Spleen (tissue), 11 donors: ENCODE measurements around the gene NFIA. TPM values are rescaled to one million over a fixed set of nuclear protein-coding genes. Genes with fewer than 3 reads are reported as not detected.

Source experiments
- DNase-seq: peaks from one replicate; pipeline ENCODE4 v3.0.0-alpha.2; 2020
- H3K27ac ChIP-seq, 8 donors: fragments of 200-600 bp; sonication (generic) in 7 of 8; 1 replicate in 4 of 8; 2 replicates in 4 of 8; pipeline versions ENCODE4 v1.5.0 to v1.8.0; 2016 to 2021; ENCODE audit warnings: inconsistent platforms in 4 of 8, mild to moderate bottlenecking in 4 of 8, moderate library complexity in 1 of 8
- H3K27me3 ChIP-seq, 7 donors: fragments of 200-600 bp; sonication (generic) in 6 of 7; replicated peaks in 1 of 7; 1 replicate in 4 of 7; 2 replicates in 3 of 7; pipeline versions ENCODE4 v1.5.0 to v1.8.0; 2016 to 2021; ENCODE audit warnings: inconsistent platforms in 3 of 7, mild to moderate bottlenecking in 1 of 7
- H3K36me3 ChIP-seq, 6 donors: fragments of 200-600 bp; sonication (generic) in 5 of 6; 1 replicate in 4 of 6; 2 replicates in 2 of 6; pipeline versions ENCODE4 v1.5.0 to v1.8.0; 2016 to 2021; ENCODE audit warnings: inconsistent platforms in 2 of 6
- H3K4me1 ChIP-seq, 6 donors: fragments of 200-600 bp; sonication (generic) in 5 of 6; 1 replicate in 3 of 6; 2 replicates in 3 of 6; pipeline versions ENCODE4 v1.5.0 to v1.8.0; 2016 to 2021; ENCODE audit warnings: inconsistent platforms in 3 of 6
- H3K4me3 ChIP-seq, 8 donors: fragments of 200-600 bp; sonication (generic) in 7 of 8; 1 replicate in 4 of 8; 2 replicates in 4 of 8; pipeline versions ENCODE4 v1.5.0 to v1.8.0; 2016 to 2021; ENCODE audit warnings: inconsistent platforms in 4 of 8, mild to moderate bottlenecking in 4 of 8, moderate library complexity in 2 of 8
- H3K9me3 ChIP-seq, 8 donors: fragments of 200-600 bp; sonication (generic) in 7 of 8; 1 replicate in 4 of 8; 2 replicates in 4 of 8; pipeline versions ENCODE4 v1.5.0 to v1.8.0; 2016 to 2021; ENCODE audit warnings: inconsistent platforms in 4 of 8
- POLR2A ChIP-seq, 3 donors: fragments of 450-650 bp; IDR thresholded peaks; one replicate each; pipeline ENCODE4 v1.5.1; 2017; ENCODE audit warnings: antibody characterized with exemption in 3 of 3, mild to moderate bottlenecking in 1 of 3
- POLR2AphosphoS5 ChIP-seq, 3 donors: sonication (generic); formaldehyde crosslinking; IDR thresholded peaks; one replicate each; pipeline ENCODE4 v1.5.1; 2017; ENCODE audit warnings: antibody characterized with exemption in 3 of 3
- WGBS, 5 donors: extraction: QIAGEN DNeasy Blood & Tissue Kit in 3 of 5; methylation state at CpG; one replicate each; pipeline versions ENCODE4 v1.1.5 to v1.1.7; 2013 to 2018; 5-methylcytosine and 5-hydroxymethylcytosine counted together
- intact Hi-C: fragments of 100-400 bp; cut with DNase I; formaldehyde crosslinking; loops from one replicate; pipeline ENCODE4 v1.15.0; 2023; ENCODE audit warnings: low total_unique reads
- polyA plus RNA-seq, 3 donors: library from polyadenylated mRNA; stranded (reverse); fragments of 200-250 nt; gene quantifications; one replicate each; pipeline ENCODE4 v1.2.1, GENCODE V29; 2013
- total RNA-seq, 7 donors: library from RNA; depleted of rRNA in 3 of 7; stranded (reverse); fragments of >200 nt in 3 of 7; fragmentation: NEBNext Ultra II Directional in 4 of 7; extraction: Animal tissue kit (Norgen Biotek cat#: 25700) in 4 of 7; gene quantifications; one replicate each; pipeline versions ENCODE4 v1.1.0 to v1.2.1, GENCODE V29; 2016 to 2021
- TF ChIP-seq, protein P1 (sequence below), 11 experiments: fragments of 200-600 bp in 7 of 11; fragments of 450-650 bp in 4 of 11; sonication (generic) in 4 of 11; IDR thresholded peaks in 8 of 11; conservative IDR thresholded peaks in 3 of 11; 1 replicate in 7 of 11; 2 replicates in 4 of 11; pipeline versions ENCODE4 v1.4.0 to v1.8.0; 2016 to 2021; ENCODE audit warnings: antibody characterized with exemption in 11 of 11, inconsistent platforms in 4 of 11, mild to moderate bottlenecking in 1 of 11
- donor health status: healthy with polysubstance abuse.
- donor health status: DM: no; HTN: no; CAD: no; lungs with moderate emphysema.
- donor health status: DM: no; HTN: no; CAD: no.
- donor health status: Bipolar disorder and iron deficiency.
- donor health status: healthy.
- donor health status: DM: no; HTN: no; CAD: no.
- donor health status: DM: yes; HTN: yes; CAD: no.

Gene NFIA
- total and polyA plus RNA-seq, 10 donors: 3.1 to 76.8 (median 35.5) TPM

DNA sequence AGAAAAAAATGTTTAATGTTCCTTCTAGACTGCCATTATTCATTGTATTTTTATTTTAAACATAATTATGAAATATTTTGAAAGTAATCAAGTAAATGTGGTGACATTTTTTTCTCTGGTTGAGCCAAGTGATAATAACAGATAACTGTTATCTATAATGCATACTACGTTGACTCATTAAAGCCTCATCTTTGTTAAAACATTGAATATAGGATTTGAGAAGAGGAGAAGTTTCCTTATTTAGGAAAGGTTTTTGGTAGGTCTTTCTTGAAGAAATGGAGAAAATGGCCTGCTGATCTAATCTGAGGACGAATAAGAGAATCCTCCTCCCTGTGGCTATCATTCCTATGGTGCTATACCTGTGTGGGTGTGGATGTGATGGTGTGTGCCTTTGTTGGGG, 89.0 kb downstream of the NFIA start:
- H3K4me1 ChIP-seq: peaks cover 0 to 38% (median 12%) of the 10 kb centered on the region in 6 donors
- no peaks in the 10 kb centered on the region for H3K9me3 ChIP-seq
- H3K27ac ChIP-seq: no peak overlapping the region
- TF ChIP-seq, protein P1, sequence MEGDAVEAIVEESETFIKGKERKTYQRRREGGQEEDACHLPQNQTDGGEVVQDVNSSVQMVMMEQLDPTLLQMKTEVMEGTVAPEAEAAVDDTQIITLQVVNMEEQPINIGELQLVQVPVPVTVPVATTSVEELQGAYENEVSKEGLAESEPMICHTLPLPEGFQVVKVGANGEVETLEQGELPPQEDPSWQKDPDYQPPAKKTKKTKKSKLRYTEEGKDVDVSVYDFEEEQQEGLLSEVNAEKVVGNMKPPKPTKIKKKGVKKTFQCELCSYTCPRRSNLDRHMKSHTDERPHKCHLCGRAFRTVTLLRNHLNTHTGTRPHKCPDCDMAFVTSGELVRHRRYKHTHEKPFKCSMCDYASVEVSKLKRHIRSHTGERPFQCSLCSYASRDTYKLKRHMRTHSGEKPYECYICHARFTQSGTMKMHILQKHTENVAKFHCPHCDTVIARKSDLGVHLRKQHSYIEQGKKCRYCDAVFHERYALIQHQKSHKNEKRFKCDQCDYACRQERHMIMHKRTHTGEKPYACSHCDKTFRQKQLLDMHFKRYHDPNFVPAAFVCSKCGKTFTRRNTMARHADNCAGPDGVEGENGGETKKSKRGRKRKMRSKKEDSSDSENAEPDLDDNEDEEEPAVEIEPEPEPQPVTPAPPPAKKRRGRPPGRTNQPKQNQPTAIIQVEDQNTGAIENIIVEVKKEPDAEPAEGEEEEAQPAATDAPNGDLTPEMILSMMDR (IDR thresholded peaks at IDR 0.05 in 8 of 11, conservative IDR thresholded peaks at IDR 0.05 in 3 of 11): no peak
- no peak for TF ChIP-seq POLR2A (IDR thresholded peaks at IDR 0.05)
- TF ChIP-seq POLR2AphosphoS5 (IDR thresholded peaks at IDR 0.05): no peak
- intact Hi-C loops: no loop called here
- WGBS, 5 donors: 76 to 91% (median 82%) methylated on average over 2 of the region's 2 CpGs
- DNase-seq: no peak
- no peak overlapping the region for H3K4me3 ChIP-seq
- H3K27me3 ChIP-seq: no peaks in the 10 kb centered on the region
- H3K36me3 ChIP-seq: no peaks in the 10 kb centered on the region

DNA sequence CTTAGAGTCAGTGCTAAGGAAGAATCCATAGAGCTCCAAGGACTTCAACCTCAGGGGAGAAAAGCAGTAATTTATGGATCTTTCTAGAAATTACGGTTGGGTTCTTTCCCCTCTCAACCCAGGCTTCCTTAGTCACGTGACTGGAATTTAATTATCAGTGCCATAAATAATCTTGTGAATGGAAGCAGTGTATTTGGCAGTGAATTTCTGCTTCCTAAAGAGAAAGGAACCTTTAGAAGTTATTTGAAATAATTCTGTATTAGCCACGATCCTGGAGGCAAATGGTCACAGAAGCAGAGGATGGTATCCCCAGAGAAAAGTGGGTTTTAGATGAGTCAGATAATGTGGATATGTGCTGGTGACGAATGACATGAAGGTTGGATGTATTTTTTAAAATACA, 89.6 kb downstream of the NFIA start:
- DNase-seq: no peak
- TF ChIP-seq, protein P1 (IDR thresholded peaks at IDR 0.05 in 8 of 11, conservative IDR thresholded peaks at IDR 0.05 in 3 of 11): no peak
- TF ChIP-seq POLR2A (IDR thresholded peaks at IDR 0.05): no peak
- TF ChIP-seq POLR2AphosphoS5 (IDR thresholded peaks at IDR 0.05): no peak
- Histone ChIP-seq H3K9me3 (no peaks in the 10 kb centered on the region), H3K27ac (no peak overlapping the region), H3K4me3 (no peak overlapping the region), H3K27me3 (no peaks in the 10 kb centered on the region), H3K36me3 (no peaks in the 10 kb centered on the region), H3K4me1 (peaks cover 0 to 38% (median 12%) of the 10 kb centered on the region in 6 donors)
- 49 to 75% (median 64%) methylated on average over 4 of the region's 4 CpGs for WGBS, 5 donors
- intact Hi-C loops: no loop called here

DNA sequence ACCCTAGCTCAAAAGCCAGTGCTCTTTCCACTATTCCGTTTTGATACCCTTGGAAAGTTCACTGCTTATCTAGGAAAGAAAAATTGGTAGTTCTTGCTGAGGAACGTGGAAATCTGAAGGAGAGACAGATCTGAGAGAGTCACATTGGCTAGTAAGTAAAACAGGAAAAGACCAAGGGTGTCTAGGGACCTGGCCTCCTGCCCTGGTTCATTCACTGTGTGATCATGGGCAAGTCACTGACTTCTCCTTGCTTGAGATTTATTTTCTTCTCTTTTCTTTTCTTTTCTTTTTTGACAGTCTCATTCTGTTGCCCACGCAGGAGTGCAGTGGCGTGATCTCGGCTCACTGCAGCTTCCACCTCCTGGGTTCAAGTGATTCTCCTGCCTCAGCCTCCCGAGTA, 90.8 kb downstream of the NFIA start:
- 75 to 89% (median 79%) methylated on average over 6 of the region's 6 CpGs for WGBS, 5 donors
- no peaks in the 10 kb centered on the region for H3K27me3 ChIP-seq
- no peak for DNase-seq
- peaks cover 0 to 38% (median 12%) of the 10 kb centered on the region in 6 donors for H3K4me1 ChIP-seq
- TF ChIP-seq, protein P1 (IDR thresholded peaks at IDR 0.05 in 8 of 11, conservative IDR thresholded peaks at IDR 0.05 in 3 of 11): no peak
- no peak for TF ChIP-seq POLR2AphosphoS5 (IDR thresholded peaks at IDR 0.05)
- no peak for TF ChIP-seq POLR2A (IDR thresholded peaks at IDR 0.05)
- no peak overlapping the region for H3K27ac ChIP-seq
- intact Hi-C loops: no loop called here
- no peaks in the 10 kb centered on the region for H3K9me3 ChIP-seq
- no peak overlapping the region for H3K4me3 ChIP-seq
- H3K36me3 ChIP-seq: no peaks in the 10 kb centered on the region

DNA sequence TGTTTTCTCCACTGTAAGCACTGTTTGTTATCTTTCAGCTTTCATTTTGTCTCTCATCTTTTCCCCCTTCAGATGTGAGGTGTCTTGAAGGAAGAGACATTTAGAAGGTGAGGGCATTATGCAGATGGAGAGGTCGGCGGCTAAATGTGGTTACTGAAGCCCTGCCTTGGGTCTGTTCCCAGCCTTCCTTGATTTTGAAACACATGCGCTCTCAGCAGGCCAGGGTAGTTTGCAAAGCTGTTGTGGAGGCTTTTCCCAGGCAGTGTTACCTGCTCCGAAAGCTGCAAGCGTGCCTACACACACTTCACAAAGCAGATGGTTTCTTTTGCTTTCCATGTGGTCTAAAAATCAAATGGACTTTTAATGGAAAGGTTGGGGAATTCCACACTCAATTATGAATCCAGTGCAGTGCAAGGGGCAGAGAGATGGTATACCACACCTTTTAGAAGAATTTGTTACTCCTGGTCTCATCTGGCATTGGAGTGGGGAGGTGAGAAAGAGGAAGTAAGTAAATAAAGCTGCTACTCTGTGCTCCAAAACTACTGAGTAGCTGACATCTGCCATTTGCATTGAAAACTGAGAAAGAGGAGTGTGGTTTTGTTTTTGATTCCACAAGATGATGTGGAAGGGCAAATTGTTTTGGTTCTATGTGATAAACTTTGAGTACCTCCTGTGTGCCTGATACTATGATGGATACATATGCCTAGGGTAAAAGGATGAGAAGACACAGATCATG, 91.9 kb downstream of the NFIA start:
- no peaks in the 10 kb centered on the region for H3K36me3 ChIP-seq
- whole genome bisulfite sequencing, 5 donors: 89 to 98% (median 95%) methylated on average over 5 of the region's 5 CpGs
- TF ChIP-seq POLR2AphosphoS5 (IDR thresholded peaks at IDR 0.05) (no peak), POLR2A (IDR thresholded peaks at IDR 0.05) (no peak)
- TF ChIP-seq, protein P1 (IDR thresholded peaks at IDR 0.05 in 8 of 11, conservative IDR thresholded peaks at IDR 0.05 in 3 of 11): no peak
- intact Hi-C loops: no loop called here
- H3K4me1 ChIP-seq: peaks cover 0 to 33% (median 10%) of the 10 kb centered on the region in 6 donors
- no peaks in the 10 kb centered on the region for H3K9me3 ChIP-seq
- H3K4me3 ChIP-seq: no peak overlapping the region
- H3K27me3 ChIP-seq: no peaks in the 10 kb centered on the region
- no peak overlapping the region for H3K27ac ChIP-seq
- no peak for DNase-seq
